HepG2 (cell line): Measurements from ENCODE around the gene STX4. TPM values are rescaled to one million over a fixed set of nuclear protein-coding genes. Genes with fewer than 3 reads are reported as not detected.

Experiments used
- ESRRA ChIP-seq: sonication (generic); formaldehyde crosslinking; IDR thresholded peaks from 2 replicates; pipeline ENCODE4 v1.5.1; 2020; ENCODE audit warnings: mild to moderate bottlenecking, low read depth, missing genetic modification reagents
- FOXK2 ChIP-seq: fragments of 450-650 bp; IDR thresholded peaks from 2 replicates; pipeline ENCODE4 v1.6.1; 2016
- HNRNPUL1 ChIP-seq: fragments of 200-400 bp; formaldehyde crosslinking; IDR thresholded peaks from 2 replicates; pipeline ENCODE4 v1.6.1; 2017; ENCODE audit warnings: low read depth, mild to moderate bottlenecking, low read length, moderate library complexity
- IRF2 ChIP-seq: IDR thresholded peaks from 2 replicates; pipeline ENCODE4 v1.6.1; 2018; ENCODE audit warnings: missing genetic modification reagents, missing compliant biosample characterization
- KDM6A ChIP-seq: IDR thresholded peaks from 2 replicates; pipeline ENCODE4 v1.6.1; 2016; ENCODE audit warnings: low read depth
- MNT ChIP-seq: fragments of 450-650 bp; IDR thresholded peaks from 2 replicates; pipeline ENCODE4 v1.6.1; 2016
- MYNN ChIP-seq: sonication (generic); formaldehyde crosslinking; IDR thresholded peaks from 2 replicates; pipeline ENCODE4 v1.4.0; 2020; ENCODE audit warnings: mild to moderate bottlenecking, low read depth, missing genetic modification reagents
- NONO ChIP-seq, 2 experiments: fragments of 450-650 bp in 1 of 2; sonication (generic) in 1 of 2; formaldehyde crosslinking in 1 of 2; IDR thresholded peaks in 1 of 2; conservative IDR thresholded peaks in 1 of 2; 2 replicates each; pipeline versions ENCODE4 v1.6.1 to v1.8.0; 2017 to 2022; ENCODE audit warnings: mild to moderate bottlenecking in 1 of 2, missing genetic modification reagents in 1 of 2, moderate library complexity in 1 of 2
- SNRNP70 ChIP-seq: fragments of 200-400 bp; formaldehyde crosslinking; IDR thresholded peaks from 2 replicates; pipeline ENCODE4 v1.6.1; 2017; ENCODE audit warnings: mild to moderate bottlenecking, low read depth, low read length, moderate library complexity
- TAF15 ChIP-seq: fragments of 200-400 bp; formaldehyde crosslinking; IDR thresholded peaks from one replicate; pipeline ENCODE4 v1.6.1; 2018; ENCODE audit warnings: mild to moderate bottlenecking, low read depth, low read length; ENCODE audit not compliant: poor library complexity, severe bottlenecking
- TRIM24 ChIP-seq: sonication (generic); formaldehyde crosslinking; IDR thresholded peaks from 2 replicates; pipeline ENCODE4 v1.8.0; 2022; ENCODE audit warnings: mild to moderate bottlenecking, missing genetic modification reagents
- ZFYVE20 ChIP-seq: sonication (generic); formaldehyde crosslinking; IDR thresholded peaks from 2 replicates; pipeline ENCODE4 v1.8.0; 2023; ENCODE audit warnings: low read depth, mild to moderate bottlenecking, moderate library complexity, missing genetic modification reagents, borderline replicate concordance
- ZNF557 ChIP-seq: sonication (generic); formaldehyde crosslinking; IDR thresholded peaks from 2 replicates; pipeline ENCODE4 v1.4.0; 2020; ENCODE audit warnings: missing genetic modification reagents
- ZNF766 ChIP-seq: sonication (generic); formaldehyde crosslinking; IDR thresholded peaks from 2 replicates; pipeline ENCODE4 v1.5.0; 2020; ENCODE audit warnings: missing genetic modification reagents, borderline replicate concordance
- ZNF768 ChIP-seq: sonication (generic); formaldehyde crosslinking; IDR thresholded peaks from 2 replicates; pipeline ENCODE4 v1.4.0; 2020; ENCODE audit warnings: missing genetic modification reagents
- ZNF776 ChIP-seq: sonication (generic); formaldehyde crosslinking; IDR thresholded peaks from 2 replicates; pipeline ENCODE4 v1.4.0; 2020; ENCODE audit warnings: mild to moderate bottlenecking, missing genetic modification reagents
- ZSCAN22 ChIP-seq: sonication (generic); formaldehyde crosslinking; IDR thresholded peaks from 2 replicates; pipeline ENCODE4 v1.4.0; 2020; ENCODE audit warnings: mild to moderate bottlenecking, missing genetic modification reagents
- polyA plus RNA-seq, 8 experiments: library from polyadenylated mRNA; depleted of rRNA in 3 of 8; stranded (reverse) in 7 of 8; unstranded in 1 of 8; fragments of >200 nt; fragmentation: Illumina TruSeq in 4 of 8; extraction: Trizol in 4 of 8; gene quantifications; 2 replicates each; pipeline versions ENCODE4 v1.2.1 to v1.2.3, GENCODE V29; 2011 to 2016; ENCODE audit warnings: low read depth in 4 of 8, missing spikeins in 1 of 8, mixed read lengths in 1 of 8; ENCODE audit not compliant: insufficient read depth in 1 of 8
- total RNA-seq, 5 experiments: library from RNA; depleted of rRNA; stranded (reverse); fragments of >200 nt; fragmentation: Illumina TruSeq; extraction: Trizol; gene quantifications; 2 replicates each; pipeline ENCODE4 v1.2.3, GENCODE V29; 2016; ENCODE audit warnings: low read depth in 1 of 5
- TF ChIP-seq, protein P1 (sequence below): sonication (generic); formaldehyde crosslinking; IDR thresholded peaks from 2 replicates; pipeline ENCODE4 v1.4.0; 2020; ENCODE audit warnings: missing genetic modification reagents, borderline replicate concordance
- TF ChIP-seq, protein P2 (sequence below): IDR thresholded peaks from 2 replicates; pipeline ENCODE4 v1.6.1; 2016; ENCODE audit warnings: missing compliant biosample characterization, missing genetic modification reagents, borderline replicate concordance
- TF ChIP-seq, protein P3 (sequence below): sonication (generic); formaldehyde crosslinking; IDR thresholded peaks from 2 replicates; pipeline ENCODE4 v1.4.0; 2020; ENCODE audit warnings: missing genetic modification reagents; ENCODE audit errors: not compliant biosample characterization
- TF ChIP-seq, protein P4 (sequence below): sonication (generic); formaldehyde crosslinking; IDR thresholded peaks from 2 replicates; pipeline ENCODE4 v1.4.0; 2020; ENCODE audit warnings: mild to moderate bottlenecking, missing genetic modification reagents

Gene STX4
- total and polyA plus RNA-seq, 2 of the 13 experiments (the other 11 are each of a cell fraction or from before 2014, with no cell fraction given): 29.2 to 34.6 TPM

DNA sequence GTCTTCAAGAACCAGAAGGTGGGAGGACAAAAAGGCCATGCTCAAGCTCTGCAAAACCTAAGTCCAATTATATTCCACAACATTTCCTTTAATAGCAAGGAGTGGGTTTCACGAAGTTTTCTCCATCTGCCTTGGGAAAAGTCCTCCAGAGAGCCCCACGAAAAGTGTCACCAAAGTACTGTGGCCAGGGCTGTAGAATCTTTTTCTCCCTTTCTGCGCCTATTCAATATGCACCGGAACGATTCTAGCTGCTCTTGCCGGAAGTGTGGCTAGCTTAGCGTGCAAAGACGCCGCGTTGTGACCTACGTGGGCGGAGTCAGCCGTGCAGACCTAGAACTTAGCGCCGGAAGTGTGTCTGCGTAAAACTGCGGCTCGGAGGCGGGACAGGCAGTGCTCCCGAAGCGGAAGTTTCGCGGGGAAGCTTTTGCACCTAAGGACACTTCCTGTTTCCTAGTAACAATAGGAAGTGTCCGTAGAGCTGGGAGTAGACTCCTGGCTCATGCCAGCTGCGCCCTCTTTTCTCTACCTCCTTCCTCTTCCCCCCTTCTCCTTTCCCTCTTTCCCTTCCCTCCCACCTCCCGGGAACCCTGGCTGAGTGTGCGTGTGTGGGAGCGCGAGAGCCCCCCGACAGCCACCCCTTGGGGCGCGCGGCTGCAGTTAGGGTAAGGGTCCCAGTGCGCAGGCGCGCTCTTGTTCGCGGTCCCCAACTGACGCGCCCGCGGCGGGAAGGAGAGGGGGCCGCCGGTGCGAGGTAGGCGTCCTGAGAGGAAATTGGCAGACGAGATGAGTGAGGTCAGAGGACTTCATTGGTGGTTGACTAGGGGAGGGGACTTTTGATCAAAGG, 40.8 kb downstream of the STX4 start, which contains the start of the genes ZNF646 and ZNF668 (continued):
- TF ChIP-seq, protein P1, sequence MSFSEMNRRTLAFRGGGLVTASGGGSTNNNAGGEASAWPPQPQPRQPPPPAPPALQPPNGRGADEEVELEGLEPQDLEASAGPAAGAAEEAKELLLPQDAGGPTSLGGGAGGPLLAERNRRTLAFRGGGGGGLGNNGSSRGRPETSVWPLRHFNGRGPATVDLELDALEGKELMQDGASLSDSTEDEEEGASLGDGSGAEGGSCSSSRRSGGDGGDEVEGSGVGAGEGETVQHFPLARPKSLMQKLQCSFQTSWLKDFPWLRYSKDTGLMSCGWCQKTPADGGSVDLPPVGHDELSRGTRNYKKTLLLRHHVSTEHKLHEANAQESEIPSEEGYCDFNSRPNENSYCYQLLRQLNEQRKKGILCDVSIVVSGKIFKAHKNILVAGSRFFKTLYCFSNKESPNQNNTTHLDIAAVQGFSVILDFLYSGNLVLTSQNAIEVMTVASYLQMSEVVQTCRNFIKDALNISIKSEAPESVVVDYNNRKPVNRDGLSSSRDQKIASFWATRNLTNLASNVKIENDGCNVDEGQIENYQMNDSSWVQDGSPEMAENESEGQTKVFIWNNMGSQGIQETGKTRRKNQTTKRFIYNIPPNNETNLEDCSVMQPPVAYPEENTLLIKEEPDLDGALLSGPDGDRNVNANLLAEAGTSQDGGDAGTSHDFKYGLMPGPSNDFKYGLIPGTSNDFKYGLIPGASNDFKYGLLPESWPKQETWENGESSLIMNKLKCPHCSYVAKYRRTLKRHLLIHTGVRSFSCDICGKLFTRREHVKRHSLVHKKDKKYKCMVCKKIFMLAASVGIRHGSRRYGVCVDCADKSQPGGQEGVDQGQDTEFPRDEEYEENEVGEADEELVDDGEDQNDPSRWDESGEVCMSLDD: peak; percentile 26; the same call in 1 of the 2 replicates
- TF ChIP-seq KDM6A (no peak), ZSCAN22 (CRISPR knock-in tag) (no peak), ESRRA (CRISPR knock-in tag) (0 out of 2 replicates have a peak, but pooled peaks have one; percentile 57), ZNF768 (CRISPR knock-in tag) (peak; percentile 49; the same call in 1 of the 2 replicates), HNRNPUL1 (no peak), ZFYVE20 (CRISPR knock-in tag) (no peak), NONO (IDR thresholded peaks at IDR 0.05) (no peak), NONO (CRISPR knock-in tag; conservative IDR thresholded peaks at IDR 0.05) (peak; percentile 79), MNT (peak; percentile 52), TRIM24 (CRISPR knock-in tag) (no peak), ZNF766 (CRISPR knock-in tag) (no peak; the same call in 1 of the 2 replicates), ZNF557 (CRISPR knock-in tag) (peak; percentile 46; the same call in 1 of the 2 replicates), SNRNP70 (no peak), ZNF776 (CRISPR knock-in tag) (no peak; the same call in 1 of the 2 replicates), MYNN (CRISPR knock-in tag) (no peak), FOXK2 (peak; percentile 91), TAF15 (no peak), IRF2 (CRISPR knock-in tag) (peak; percentile 96)
- TF ChIP-seq, protein P2, sequence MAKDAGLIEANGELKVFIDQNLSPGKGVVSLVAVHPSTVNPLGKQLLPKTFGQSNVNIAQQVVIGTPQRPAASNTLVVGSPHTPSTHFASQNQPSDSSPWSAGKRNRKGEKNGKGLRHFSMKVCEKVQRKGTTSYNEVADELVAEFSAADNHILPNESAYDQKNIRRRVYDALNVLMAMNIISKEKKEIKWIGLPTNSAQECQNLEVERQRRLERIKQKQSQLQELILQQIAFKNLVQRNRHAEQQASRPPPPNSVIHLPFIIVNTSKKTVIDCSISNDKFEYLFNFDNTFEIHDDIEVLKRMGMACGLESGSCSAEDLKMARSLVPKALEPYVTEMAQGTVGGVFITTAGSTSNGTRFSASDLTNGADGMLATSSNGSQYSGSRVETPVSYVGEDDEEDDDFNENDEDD (CRISPR knock-in tag): peak; percentile 69; the same call in 1 of the 2 replicates
- TF ChIP-seq, protein P3, sequence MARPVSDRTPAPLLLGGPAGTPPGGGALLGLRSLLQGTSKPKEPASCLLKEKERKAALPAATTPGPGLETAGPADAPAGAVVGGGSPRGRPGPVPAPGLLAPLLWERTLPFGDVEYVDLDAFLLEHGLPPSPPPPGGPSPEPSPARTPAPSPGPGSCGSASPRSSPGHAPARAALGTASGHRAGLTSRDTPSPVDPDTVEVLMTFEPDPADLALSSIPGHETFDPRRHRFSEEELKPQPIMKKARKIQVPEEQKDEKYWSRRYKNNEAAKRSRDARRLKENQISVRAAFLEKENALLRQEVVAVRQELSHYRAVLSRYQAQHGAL (CRISPR knock-in tag): no peak
- TF ChIP-seq, protein P4, sequence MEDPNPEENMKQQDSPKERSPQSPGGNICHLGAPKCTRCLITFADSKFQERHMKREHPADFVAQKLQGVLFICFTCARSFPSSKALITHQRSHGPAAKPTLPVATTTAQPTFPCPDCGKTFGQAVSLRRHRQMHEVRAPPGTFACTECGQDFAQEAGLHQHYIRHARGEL (CRISPR knock-in tag): 0 out of 2 replicates have a peak, but pooled peaks have one; percentile 63
